GM12801 (cell line): Measurements from ENCODE around the gene WDR64.

ENCODE experiments used
- TF ChIP-seq, protein P1 (sequence below): IDR thresholded peaks from one replicate; pipeline ENCODE4 v1.5.1; 2011; ENCODE audit warnings: control low read depth; ENCODE audit not compliant: insufficient read length; ENCODE audit errors: extremely low read depth

Gene WDR64

DNA sequence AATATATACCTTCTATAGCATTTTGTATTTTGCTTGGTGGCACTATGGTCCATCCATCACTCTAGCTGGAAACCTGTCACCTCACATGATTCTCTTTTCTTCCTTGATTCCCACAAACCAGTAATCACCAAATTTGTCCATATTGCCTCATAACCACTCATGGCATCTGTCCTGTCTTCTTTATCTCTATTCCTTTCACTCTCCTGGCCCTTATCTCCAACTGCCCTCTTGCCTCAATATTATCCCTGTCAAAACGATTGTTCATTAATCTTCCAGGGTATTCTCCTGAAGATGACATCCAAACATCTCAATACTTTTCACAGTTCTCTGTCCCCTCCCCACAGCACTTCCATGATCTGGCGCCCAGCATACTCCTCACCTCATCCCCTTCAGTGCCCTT, 46.1 kb downstream of the WDR64 start:
- TF ChIP-seq, protein P1, sequence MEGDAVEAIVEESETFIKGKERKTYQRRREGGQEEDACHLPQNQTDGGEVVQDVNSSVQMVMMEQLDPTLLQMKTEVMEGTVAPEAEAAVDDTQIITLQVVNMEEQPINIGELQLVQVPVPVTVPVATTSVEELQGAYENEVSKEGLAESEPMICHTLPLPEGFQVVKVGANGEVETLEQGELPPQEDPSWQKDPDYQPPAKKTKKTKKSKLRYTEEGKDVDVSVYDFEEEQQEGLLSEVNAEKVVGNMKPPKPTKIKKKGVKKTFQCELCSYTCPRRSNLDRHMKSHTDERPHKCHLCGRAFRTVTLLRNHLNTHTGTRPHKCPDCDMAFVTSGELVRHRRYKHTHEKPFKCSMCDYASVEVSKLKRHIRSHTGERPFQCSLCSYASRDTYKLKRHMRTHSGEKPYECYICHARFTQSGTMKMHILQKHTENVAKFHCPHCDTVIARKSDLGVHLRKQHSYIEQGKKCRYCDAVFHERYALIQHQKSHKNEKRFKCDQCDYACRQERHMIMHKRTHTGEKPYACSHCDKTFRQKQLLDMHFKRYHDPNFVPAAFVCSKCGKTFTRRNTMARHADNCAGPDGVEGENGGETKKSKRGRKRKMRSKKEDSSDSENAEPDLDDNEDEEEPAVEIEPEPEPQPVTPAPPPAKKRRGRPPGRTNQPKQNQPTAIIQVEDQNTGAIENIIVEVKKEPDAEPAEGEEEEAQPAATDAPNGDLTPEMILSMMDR = no peak

DNA sequence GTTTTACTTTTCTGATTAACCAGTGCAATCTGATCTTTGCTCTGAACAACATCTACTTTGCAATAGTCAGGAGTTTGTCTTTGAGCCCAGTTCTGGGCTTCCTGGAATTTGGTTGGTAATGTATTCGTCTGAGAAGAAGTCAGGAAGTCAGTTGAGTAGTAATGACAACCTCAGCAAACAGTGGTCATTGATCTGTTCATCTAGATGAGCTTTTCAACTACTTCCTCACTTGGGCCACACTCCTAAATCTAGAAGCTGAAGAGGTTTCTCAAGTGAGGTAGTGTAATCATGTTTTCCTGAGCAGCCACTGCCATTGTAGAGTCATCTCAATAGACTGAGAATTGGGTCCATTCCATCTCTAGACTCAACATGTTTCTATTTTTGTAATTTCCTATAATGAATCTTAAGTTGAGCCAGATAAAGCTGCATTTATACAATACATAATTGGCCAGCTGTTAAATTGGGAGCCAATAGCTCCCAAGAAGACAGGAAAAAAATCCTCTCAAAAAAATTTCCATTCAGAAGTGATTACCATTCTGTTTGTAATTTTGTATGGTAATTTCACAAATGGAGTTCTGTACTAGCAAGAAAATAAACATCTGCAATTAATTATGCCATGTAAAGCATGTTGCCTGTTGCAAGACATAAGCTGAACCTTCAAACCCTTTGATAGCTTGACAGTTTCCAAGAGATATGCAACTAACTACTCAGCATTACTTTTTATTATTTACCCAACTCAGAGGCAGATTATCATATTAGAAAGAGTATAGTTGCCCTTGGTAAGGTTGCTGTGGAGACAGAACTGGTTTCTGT, 49.6 kb downstream of the WDR64 start:
- TF ChIP-seq, protein P1 = no peak

DNA sequence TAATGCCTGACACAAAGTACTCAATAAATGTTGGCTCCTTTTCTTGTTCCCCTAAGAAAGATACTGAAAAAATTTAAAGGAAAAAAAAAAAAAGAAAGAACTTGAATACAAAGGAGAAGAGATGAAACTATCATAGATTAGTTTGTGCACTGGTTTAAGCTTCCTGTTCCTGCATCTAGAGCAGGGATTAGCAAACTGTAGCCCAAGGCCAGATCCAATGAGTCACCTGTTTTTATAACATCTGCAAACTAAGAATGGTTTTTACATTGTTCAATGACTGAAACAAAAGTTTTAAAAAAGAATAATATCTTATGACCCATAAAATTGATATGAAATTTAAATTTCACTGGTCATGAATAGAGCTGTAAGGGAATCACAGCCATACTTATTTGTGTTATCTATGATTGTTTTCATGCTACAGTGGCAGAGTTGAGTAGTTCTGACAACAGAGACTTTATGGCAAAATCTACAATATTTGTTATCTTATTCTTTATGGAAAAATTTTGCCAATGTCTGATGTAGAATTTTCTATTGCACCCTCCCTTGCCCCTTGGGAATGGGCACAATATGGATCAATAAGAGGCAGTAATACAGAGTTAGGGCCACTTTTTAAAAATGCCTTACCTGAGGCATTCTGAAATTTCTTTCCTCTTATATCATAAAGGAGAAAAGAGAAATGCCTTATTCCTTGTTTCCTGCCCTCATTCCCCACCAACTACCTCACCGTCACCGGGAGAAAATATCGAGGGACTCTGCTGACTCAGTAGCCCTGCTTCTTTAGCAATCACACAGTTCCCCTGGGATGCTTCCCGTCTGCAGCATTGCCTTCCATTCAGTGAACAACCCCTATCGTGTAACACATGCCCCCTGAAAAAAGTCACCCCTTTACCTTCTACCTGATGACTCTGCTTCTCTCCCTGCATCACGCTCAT, 50.6 kb downstream of the WDR64 start:
- TF ChIP-seq, protein P1 = no peak

DNA sequence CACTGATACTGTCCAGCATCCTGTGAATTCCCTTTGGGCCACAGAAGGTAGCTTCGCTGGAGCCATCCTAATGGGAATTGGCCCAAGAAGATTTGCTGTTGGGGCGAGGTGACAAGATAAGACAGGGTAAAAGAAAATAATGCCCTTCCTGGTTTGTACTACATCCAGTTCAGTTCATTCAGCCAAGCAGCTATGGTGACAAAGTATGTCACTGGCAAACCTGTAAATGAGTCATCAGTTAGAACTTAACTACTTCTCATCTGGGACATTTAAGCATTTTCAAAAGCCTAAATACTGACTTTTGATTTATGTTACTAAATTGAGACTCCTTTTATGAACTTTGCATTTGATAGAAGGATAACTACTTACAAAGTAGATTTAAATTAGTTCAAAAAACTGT, 54.2 kb downstream of the WDR64 start:
- TF ChIP-seq, protein P1 = no peak

DNA sequence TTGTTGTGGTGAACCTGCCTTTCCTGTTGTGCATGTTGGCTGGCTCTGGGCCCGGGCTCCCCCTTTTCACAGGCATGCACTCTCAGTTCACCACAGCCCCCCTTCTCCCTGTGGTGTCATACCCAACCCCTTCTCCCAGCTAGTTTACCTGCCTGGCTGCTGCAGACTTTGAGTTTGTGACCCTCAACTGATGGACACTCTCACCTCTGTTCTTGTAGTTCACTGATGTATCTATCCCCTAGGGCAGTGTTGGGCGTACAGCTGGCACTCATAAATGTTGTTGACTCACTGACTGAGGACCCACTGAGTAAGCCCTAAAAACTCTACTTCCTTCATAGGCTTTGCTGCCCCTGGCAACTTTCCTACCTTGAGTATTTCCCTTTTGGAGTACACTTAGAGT, 54.9 kb downstream of the WDR64 start:
- TF ChIP-seq, protein P1 = no peak

DNA sequence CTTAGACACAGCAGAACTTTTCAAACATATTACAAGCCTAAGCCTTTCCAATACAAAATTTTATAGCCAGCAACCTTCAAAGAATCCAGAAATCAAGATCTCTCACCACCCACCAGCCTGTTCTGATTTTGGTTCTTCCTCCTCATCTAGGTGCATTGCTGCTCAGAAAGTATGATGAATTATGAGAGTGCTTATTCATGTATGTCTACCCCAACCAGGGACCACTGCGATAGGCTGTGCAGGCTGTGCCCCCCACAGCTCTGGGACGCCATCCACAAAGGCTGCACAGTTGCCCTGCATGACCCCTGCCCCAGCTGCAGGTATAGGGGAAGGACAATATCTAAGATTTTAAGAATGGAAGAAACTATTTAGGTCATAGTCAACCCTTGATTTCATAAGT, 55.4 kb downstream of the WDR64 start:
- TF ChIP-seq, protein P1 = no peak

DNA sequence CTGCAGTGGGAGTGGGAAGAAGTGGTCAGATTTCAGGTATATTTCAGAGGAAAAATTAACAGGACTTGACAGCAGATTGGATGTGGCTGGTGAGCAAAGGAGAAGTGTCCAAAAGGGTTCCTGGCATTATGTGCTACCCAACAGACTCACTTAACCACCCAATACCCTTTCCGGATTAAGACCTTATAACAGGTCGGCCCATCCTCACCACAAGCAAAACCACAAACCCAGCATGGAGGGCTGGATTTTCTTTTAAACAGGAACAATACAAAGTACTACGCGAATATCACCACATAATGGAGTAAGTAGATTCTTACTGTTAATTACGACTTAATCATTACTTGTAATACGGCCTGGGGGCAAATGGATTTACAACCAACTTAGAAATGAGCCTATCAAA, 59.2 kb downstream of the WDR64 start:
- TF ChIP-seq, protein P1 = no peak
